SK-N-SH (cell line): ENCODE results near the gene APBA2. TPM values are rescaled to one million over a fixed set of nuclear protein-coding genes. Genes with fewer than 3 reads are reported as not detected.

Source experiments
- CTCF ChIA-PET: fragments of 300-600, 350-600 bp; formaldehyde crosslinking; extraction: SDS; loops from one replicate; lab custom pipeline; 2021; lab: Yijun Ruan, JAX
- POLR2A ChIA-PET: fragments of 350-600 bp; sonication (Branson Sonifier 250); formaldehyde crosslinking; extraction: SDS; loops from one replicate; lab custom pipeline; 2020; ENCODE audit warnings: antibody characterized with exemption, inconsistent platforms; lab: Yijun Ruan, JAX
- DNase-seq: peaks from one replicate; pipeline ENCODE4 v3.0.0; 2012
- H2AFZ ChIP-seq: fragments of 200-600 bp; sonication (generic); 2 replicates; pipeline ENCODE4 v1.8.1; 2016; ENCODE audit warnings: antibody characterized with exemption, mild to moderate bottlenecking, low read depth
- H3F3A ChIP-seq: fragments of 200-600 bp; sonication (generic); replicated peaks from 2 replicates; pipeline ENCODE3; 2016; ENCODE audit warnings: antibody characterized with exemption, mild to moderate bottlenecking; ENCODE audit not compliant: insufficient read depth
- H3K27ac ChIP-seq, 2 experiments: fragments of 200-500 bp in 1 of 2; fragments of 200-600 bp in 1 of 2; sonication (Bioruptor generic) in 1 of 2; sonication (generic), shearing (Covaris generic) in 1 of 2; 2 replicates each; pipeline versions ENCODE4 v1.5.1 to v1.6.1; 2014 to 2016; ENCODE audit warnings: low read depth in 2 of 2, inconsistent platforms in 1 of 2, low read length in 1 of 2, mild to moderate bottlenecking in 1 of 2, mixed read lengths in 1 of 2
- H3K27me3 ChIP-seq: fragments of 200-600 bp; sonication (generic), shearing (Covaris generic); 2 replicates; pipeline ENCODE4 v1.6.1; 2016; ENCODE audit warnings: mixed run types; ENCODE audit not compliant: insufficient read depth
- H3K36me3 ChIP-seq, 2 experiments: fragments of 200-500 bp in 1 of 2; fragments of 200-600 bp in 1 of 2; sonication (Bioruptor generic) in 1 of 2; sonication (generic) in 1 of 2; replicated peaks in 1 of 2; 2 replicates each; pipeline versions ENCODE3 to v1.5.1; 2014 to 2016; ENCODE audit warnings: low read length in 1 of 2, mild to moderate bottlenecking in 1 of 2; ENCODE audit not compliant: insufficient read depth in 2 of 2, control insufficient read depth in 1 of 2
- H3K4me1 ChIP-seq, 2 experiments: fragments of 200-500 bp in 1 of 2; fragments of 200-600 bp in 1 of 2; sonication (Bioruptor generic) in 1 of 2; sonication (generic), shearing (Covaris generic) in 1 of 2; 2 replicates each; pipeline versions ENCODE4 v1.5.1 to v1.6.1; 2014 to 2016; ENCODE audit warnings: low read depth in 1 of 2, low read length in 1 of 2, mixed run types in 1 of 2; ENCODE audit not compliant: insufficient read depth in 2 of 2, control insufficient read depth in 1 of 2
- H3K4me2 ChIP-seq: fragments of 200-600 bp; sonication (generic), shearing (Covaris generic); 2 replicates; pipeline ENCODE4 v1.6.1; 2017; ENCODE audit warnings: mixed run types
- H3K4me3 ChIP-seq, 2 experiments: fragments of 200-500 bp in 1 of 2; fragments of 200-600 bp in 1 of 2; sonication (Bioruptor generic) in 1 of 2; sonication (generic), shearing (Covaris generic) in 1 of 2; 2 replicates each; pipeline versions ENCODE4 v1.5.1 to v1.8.1; 2014 to 2016; ENCODE audit warnings: low read depth in 2 of 2, inconsistent platforms in 1 of 2, low read length in 1 of 2, mild to moderate bottlenecking in 1 of 2, mixed read lengths in 1 of 2, moderate library complexity in 1 of 2
- H3K79me2 ChIP-seq: fragments of 200-600 bp; sonication (generic); 2 replicates; pipeline ENCODE4 v1.8.1; 2017; ENCODE audit warnings: mild to moderate bottlenecking; ENCODE audit not compliant: insufficient read depth
- H3K9ac ChIP-seq: fragments of 200-600 bp; sonication (generic); 2 replicates; pipeline ENCODE4 v1.6.1; 2017; ENCODE audit warnings: mixed run types
- H3K9me2 ChIP-seq: fragments of 200-600 bp; sonication (generic); 2 replicates; pipeline ENCODE4 v1.6.1; 2017; ENCODE audit warnings: mixed run types
- H3K9me3 ChIP-seq: fragments of 200-600 bp; sonication (generic); 2 replicates; pipeline ENCODE4 v1.6.1; 2017; ENCODE audit warnings: mixed run types, mild to moderate bottlenecking, moderate library complexity
- H4K20me1 ChIP-seq: fragments of 200-600 bp; sonication (generic); 2 replicates; pipeline ENCODE4 v1.6.1; 2017; ENCODE audit warnings: mild to moderate bottlenecking, mixed run types; ENCODE audit not compliant: insufficient read depth
- CHD2 ChIP-seq: fragments of 150-350 bp; IDR thresholded peaks from 2 replicates; pipeline ENCODE4 v1.6.1; 2018; ENCODE audit warnings: low read length; ENCODE audit not compliant: partially characterized antibody
- ELF1 ChIP-seq: IDR thresholded peaks from 2 replicates; pipeline ENCODE4 v1.4.0; 2012
- EP300 ChIP-seq, 2 experiments: IDR thresholded peaks; 2 replicates each; pipeline versions ENCODE4 v1.4.0 to v1.6.1; 2012; ENCODE audit warnings: borderline replicate concordance in 1 of 2, low read depth in 1 of 2, low read length in 1 of 2
- FOXJ3 ChIP-seq: sonication (generic); formaldehyde crosslinking; IDR thresholded peaks from 2 replicates; pipeline ENCODE4 v1.5.1; 2020; ENCODE audit warnings: mild to moderate bottlenecking, missing genetic modification reagents
- MXI1 ChIP-seq: IDR thresholded peaks from 2 replicates; pipeline ENCODE4 v1.6.1; 2012; ENCODE audit warnings: mild to moderate bottlenecking, low read depth, low read length, improper control_type of control experiment
- PBX3 ChIP-seq: IDR thresholded peaks from 2 replicates; pipeline ENCODE4; 2012
- POLR2AphosphoS5 ChIP-seq: IDR thresholded peaks from 2 replicates; pipeline ENCODE4 v1.6.1; 2012; ENCODE audit warnings: low read depth, low read length
- RAD21 ChIP-seq: IDR thresholded peaks from 2 replicates; pipeline ENCODE4 v1.6.1; 2012; ENCODE audit warnings: mild to moderate bottlenecking, low read length
- RCOR1 ChIP-seq: fragments of 150-350 bp; IDR thresholded peaks from 2 replicates; pipeline ENCODE4 v1.6.1; 2017; ENCODE audit warnings: antibody characterized with exemption, low read length
- REST ChIP-seq: IDR thresholded peaks from 2 replicates; pipeline ENCODE4 v1.6.1; 2012; ENCODE audit warnings: mild to moderate bottlenecking, low read depth, low read length, moderate library complexity
- RFX5 ChIP-seq: IDR thresholded peaks from 2 replicates; pipeline ENCODE4 v1.6.1; 2012; ENCODE audit warnings: mild to moderate bottlenecking, improper control_type of control experiment, low read length
- RXRA ChIP-seq: IDR thresholded peaks from 2 replicates; pipeline ENCODE4 v1.4.0; 2012; ENCODE audit warnings: low read depth, mild to moderate bottlenecking, borderline replicate concordance
- TAF1 ChIP-seq: IDR thresholded peaks from 2 replicates; pipeline ENCODE4 v1.6.1; 2012; ENCODE audit warnings: low read depth, mild to moderate bottlenecking, low read length, moderate library complexity, borderline replicate concordance
- TCF12 ChIP-seq: IDR thresholded peaks from 2 replicates; pipeline ENCODE4 v1.4.0; 2012
- TEAD4 ChIP-seq: IDR thresholded peaks from 2 replicates; pipeline ENCODE4 v1.4.0; 2012; ENCODE audit warnings: mild to moderate bottlenecking, borderline replicate concordance; ENCODE audit not compliant: insufficient read depth
- WGBS: methylation state at CpG from one replicate; pipeline ENCODE4 v1.1.6; 2017; ENCODE audit warnings: low lambda C conversion rate; 5-methylcytosine and 5-hydroxymethylcytosine counted together
- polyA plus RNA-seq, 3 experiments: library from polyadenylated mRNA; depleted of rRNA; stranded (reverse); fragments of >200 nt; gene quantifications; 2 replicates each; pipeline ENCODE4 v1.2.3, GENCODE V29; 2012
- TF ChIP-seq, protein P1 (sequence below): fragments of 200-600 bp; sonication (generic); IDR thresholded peaks from 2 replicates; pipeline ENCODE4 v1.6.1; 2017; ENCODE audit warnings: antibody characterized with exemption, mild to moderate bottlenecking, moderate library complexity
- TF ChIP-seq, protein P2 (sequence below): IDR thresholded peaks from 2 replicates; pipeline ENCODE4 v1.4.0; 2012; ENCODE audit warnings: low read depth
- TF ChIP-seq, protein P3 (sequence below): IDR thresholded peaks from 2 replicates; pipeline ENCODE4 v1.4.0; 2012; ENCODE audit warnings: low read depth, borderline replicate concordance

Gene APBA2
- polyA plus RNA-seq, 1 of the 3 experiments (the other 2 are of a cell fraction), result 12.7 TPM

DNA sequence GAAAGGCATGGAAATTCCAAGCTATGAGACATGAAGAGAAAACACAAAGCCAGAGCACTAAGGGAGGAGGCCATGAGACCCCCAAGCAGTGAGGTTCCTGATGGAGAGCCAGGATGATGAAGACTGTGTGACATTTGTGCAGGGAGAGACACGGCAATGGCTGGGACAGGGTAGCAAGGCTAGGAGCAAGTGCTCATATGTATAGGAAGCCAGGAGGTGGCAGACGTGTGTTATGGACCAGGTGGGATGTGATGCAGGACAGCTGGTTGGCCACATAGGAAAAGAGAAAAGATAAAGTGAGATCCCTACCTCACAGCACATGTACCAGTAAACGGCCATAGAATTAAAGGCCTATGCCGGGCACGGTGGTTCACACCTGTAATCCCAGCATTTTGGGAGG lies 112.7 kb downstream of the APBA2 start (continued):
- TF ChIP-seq, protein P1, sequence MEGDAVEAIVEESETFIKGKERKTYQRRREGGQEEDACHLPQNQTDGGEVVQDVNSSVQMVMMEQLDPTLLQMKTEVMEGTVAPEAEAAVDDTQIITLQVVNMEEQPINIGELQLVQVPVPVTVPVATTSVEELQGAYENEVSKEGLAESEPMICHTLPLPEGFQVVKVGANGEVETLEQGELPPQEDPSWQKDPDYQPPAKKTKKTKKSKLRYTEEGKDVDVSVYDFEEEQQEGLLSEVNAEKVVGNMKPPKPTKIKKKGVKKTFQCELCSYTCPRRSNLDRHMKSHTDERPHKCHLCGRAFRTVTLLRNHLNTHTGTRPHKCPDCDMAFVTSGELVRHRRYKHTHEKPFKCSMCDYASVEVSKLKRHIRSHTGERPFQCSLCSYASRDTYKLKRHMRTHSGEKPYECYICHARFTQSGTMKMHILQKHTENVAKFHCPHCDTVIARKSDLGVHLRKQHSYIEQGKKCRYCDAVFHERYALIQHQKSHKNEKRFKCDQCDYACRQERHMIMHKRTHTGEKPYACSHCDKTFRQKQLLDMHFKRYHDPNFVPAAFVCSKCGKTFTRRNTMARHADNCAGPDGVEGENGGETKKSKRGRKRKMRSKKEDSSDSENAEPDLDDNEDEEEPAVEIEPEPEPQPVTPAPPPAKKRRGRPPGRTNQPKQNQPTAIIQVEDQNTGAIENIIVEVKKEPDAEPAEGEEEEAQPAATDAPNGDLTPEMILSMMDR, result no peak
- TF ChIP-seq RXRA, result no peak
- TF ChIP-seq, protein P2, sequence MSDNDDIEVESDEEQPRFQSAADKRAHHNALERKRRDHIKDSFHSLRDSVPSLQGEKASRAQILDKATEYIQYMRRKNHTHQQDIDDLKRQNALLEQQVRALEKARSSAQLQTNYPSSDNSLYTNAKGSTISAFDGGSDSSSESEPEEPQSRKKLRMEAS, result no peak
- no peak for TF ChIP-seq CHD2
- TF ChIP-seq RAD21, result no peak
- TF ChIP-seq TAF1, result no peak
- TF ChIP-seq RCOR1, result no peak
- TF ChIP-seq MXI1, result no peak
- no peak for TF ChIP-seq RFX5

DNA sequence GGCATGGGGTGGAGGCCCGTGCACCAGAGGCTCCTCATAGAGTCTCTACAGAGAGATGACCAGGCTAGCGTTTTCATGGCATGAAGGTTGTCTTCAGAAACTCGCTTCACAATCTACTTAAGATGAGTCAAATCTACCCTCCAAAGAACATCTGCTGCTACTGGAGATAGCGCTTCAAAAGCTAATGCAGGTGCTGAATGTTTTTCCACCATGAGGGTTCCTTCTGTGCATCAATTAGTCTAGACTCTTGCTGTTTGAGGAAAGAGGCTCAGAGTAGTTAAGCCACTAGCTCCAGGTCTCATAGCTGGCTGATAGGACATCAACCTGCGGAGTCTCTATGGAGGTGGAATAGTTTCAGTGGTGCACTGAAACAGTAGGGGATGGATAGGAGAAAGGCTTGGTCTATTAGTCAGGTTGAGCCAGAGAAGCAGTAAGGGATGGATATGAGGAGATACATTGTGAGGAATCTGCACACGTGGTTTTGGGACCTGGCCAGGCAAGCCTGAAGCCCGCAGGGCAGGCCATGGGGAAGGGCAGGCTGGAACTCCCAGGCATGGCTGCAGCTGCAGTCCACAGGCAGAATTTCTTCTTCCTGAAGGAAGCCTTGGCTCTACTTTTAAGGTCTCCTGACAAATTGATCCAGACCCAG lies 117.5 kb downstream of the APBA2 start:
- no peaks in the 10 kb centered on the region for H3K36me3 ChIP-seq
- no peaks in the 10 kb centered on the region for H3K27me3 ChIP-seq
- TF ChIP-seq TEAD4, result no peak
- TF ChIP-seq FOXJ3 (CRISPR knock-in tag), result no peak
- no peak for TF ChIP-seq POLR2AphosphoS5
- no peak for TF ChIP-seq RCOR1
- TF ChIP-seq, protein P3, sequence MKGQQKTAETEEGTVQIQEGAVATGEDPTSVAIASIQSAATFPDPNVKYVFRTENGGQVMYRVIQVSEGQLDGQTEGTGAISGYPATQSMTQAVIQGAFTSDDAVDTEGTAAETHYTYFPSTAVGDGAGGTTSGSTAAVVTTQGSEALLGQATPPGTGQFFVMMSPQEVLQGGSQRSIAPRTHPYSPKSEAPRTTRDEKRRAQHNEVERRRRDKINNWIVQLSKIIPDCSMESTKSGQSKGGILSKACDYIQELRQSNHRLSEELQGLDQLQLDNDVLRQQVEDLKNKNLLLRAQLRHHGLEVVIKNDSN, result no peak
- TF ChIP-seq, protein P1, result no peak
- TF ChIP-seq TCF12, result no peak
- no peak for TF ChIP-seq REST
- TF ChIP-seq RFX5, result no peak
- TF ChIP-seq PBX3, result no peak
- TF ChIP-seq EP300 (IDR thresholded peaks at IDR 0.05; ENCODE audit: borderline replicate concordance in 1 of 2, low read depth in 1 of 2, low read length in 1 of 2), result no peak
- TF ChIP-seq ELF1, result no peak
- CTCF ChIA-PET, result no interaction called here
- H3K9ac ChIP-seq, result no peak overlapping the region
- H3K79me2 ChIP-seq, result no peaks in the 10 kb centered on the region
- no peak overlapping the region for H3K27ac ChIP-seq
- 75% methylated on average over 7 of the region's 7 CpGs for WGBS
- POLR2A ChIA-PET, result no interaction called here
- H3K4me2 ChIP-seq, result no peak overlapping the region
- no peaks in the 10 kb centered on the region for H3K9me2 ChIP-seq
- no peaks in the 10 kb centered on the region for H3K4me1 ChIP-seq
- H3K4me3 ChIP-seq, result no peak overlapping the region
- H3K9me3 ChIP-seq, result no peaks in the 10 kb centered on the region
- no peaks in the 10 kb centered on the region for H3F3A ChIP-seq
- no peaks in the 10 kb centered on the region for H4K20me1 ChIP-seq
- no peak overlapping the region for H2AFZ ChIP-seq
- no peak for DNase-seq
